Fibroblast of skin of right biceps (primary cell): ENCODE results near the gene PHLPP2.

Source experiments
- DNase-seq: peaks from one replicate; pipeline ENCODE4 v3.0.0-alpha.2; 2013

Gene PHLPP2, protein sequence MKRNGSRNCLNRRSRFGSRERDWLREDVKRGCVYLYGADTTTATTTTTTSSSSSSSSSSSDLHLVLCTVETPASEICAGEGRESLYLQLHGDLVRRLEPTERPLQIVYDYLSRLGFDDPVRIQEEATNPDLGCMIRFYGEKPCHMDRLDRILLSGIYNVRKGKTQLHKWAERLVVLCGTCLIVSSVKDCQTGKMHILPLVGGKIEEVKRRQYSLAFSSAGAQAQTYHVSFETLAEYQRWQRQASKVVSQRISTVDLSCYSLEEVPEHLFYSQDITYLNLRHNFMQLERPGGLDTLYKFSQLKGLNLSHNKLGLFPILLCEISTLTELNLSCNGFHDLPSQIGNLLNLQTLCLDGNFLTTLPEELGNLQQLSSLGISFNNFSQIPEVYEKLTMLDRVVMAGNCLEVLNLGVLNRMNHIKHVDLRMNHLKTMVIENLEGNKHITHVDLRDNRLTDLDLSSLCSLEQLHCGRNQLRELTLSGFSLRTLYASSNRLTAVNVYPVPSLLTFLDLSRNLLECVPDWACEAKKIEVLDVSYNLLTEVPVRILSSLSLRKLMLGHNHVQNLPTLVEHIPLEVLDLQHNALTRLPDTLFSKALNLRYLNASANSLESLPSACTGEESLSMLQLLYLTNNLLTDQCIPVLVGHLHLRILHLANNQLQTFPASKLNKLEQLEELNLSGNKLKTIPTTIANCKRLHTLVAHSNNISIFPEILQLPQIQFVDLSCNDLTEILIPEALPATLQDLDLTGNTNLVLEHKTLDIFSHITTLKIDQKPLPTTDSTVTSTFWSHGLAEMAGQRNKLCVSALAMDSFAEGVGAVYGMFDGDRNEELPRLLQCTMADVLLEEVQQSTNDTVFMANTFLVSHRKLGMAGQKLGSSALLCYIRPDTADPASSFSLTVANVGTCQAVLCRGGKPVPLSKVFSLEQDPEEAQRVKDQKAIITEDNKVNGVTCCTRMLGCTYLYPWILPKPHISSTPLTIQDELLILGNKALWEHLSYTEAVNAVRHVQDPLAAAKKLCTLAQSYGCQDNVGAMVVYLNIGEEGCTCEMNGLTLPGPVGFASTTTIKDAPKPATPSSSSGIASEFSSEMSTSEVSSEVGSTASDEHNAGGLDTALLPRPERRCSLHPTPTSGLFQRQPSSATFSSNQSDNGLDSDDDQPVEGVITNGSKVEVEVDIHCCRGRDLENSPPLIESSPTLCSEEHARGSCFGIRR (N-terminal part only)

GRCh38 chr16:71724320-71724751 is at the start of gene PHLPP2:
PHLPP2 (minus strand) TSS chr16:71724701; CDS start chr16:71714795, 9,906 bp downstream.
- DNase-seq = no peak

- DNase-seq = peak; percentile 5
Observed at GRCh38 chr16:71771571-71771970, 47.1 kb upstream of the PHLPP2 start.

- no peak for DNase-seq
Observed at GRCh38 chr16:71769222-71769621, 44.7 kb upstream of the PHLPP2 start.

DNA sequence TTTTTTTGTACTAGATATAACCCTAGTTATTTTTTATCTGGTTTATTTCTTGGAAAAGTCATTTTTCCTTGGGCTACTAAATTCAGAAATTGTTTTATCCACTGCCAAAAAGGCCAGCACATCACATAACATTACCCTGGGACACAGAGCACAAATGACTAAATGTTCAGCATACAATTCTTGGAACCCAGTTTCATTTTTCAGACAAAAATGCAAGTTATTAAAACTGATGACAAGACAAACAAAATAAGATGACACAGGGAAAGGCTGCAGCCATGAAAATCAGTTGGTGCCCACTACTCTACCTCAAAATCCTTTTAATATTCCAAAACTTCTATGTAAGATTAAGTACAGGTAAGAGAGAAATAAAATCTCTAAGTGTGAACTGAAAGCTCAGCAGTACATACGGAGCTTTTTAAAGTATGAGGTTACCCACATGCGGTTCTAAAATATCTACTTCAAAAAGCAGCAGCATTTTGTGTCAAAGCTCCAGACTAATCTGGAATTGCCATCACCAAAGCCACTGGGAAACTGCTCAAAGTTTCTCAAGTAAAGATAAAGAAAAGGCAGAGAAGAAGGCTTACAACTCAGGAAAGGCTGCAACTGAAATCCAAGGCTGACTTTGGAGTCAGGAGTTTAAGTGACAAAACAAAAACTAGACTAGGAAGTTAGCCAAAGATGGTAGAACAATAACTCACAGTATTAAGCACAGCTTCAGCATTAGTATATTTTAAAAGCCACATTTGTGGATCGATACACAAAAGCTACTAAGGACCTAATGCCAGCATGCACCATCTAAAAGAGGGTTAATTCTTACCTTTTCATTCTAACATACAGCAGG is 42.8 kb upstream of the PHLPP2 start:
- no peak for DNase-seq

DNA sequence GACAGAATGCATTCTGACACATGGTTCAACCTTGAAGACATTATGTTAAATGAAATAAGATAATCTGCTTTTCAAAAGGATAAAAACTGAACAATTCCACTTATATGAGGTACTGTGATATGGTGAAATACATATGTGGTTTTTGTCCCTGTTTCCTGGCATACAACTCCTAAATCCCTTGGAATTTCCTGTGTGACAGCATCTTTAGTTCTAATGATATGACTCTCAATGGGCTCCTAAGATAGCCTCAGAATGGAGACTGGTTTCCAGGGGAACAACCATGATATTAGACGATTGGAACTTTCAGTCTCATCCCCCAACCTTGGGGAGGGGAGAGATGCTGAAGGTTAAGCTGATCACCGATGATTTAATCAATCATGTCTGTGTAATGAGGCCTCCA is 37.7 kb upstream of the PHLPP2 start:
- DNase-seq = peak; percentile 86

DNA sequence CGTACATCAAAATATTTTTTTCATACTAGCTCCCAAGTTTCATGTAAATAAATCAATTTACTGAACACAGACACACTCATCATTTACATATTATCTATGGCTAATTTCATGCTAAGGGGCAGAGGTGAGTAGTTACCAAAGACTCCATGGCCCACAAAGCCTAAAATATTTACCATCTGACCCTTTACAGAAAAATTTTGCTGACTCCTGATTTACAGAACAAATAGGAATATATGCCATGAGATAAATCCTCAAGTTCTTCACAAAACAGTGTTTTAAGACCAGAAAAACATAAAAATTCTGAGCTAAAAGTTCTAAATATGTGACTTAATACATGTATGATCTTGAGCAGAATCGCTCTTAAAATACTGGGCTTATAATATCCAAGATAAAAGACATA is 36.6 kb upstream of the PHLPP2 start:
- DNase-seq = no peak

DNA sequence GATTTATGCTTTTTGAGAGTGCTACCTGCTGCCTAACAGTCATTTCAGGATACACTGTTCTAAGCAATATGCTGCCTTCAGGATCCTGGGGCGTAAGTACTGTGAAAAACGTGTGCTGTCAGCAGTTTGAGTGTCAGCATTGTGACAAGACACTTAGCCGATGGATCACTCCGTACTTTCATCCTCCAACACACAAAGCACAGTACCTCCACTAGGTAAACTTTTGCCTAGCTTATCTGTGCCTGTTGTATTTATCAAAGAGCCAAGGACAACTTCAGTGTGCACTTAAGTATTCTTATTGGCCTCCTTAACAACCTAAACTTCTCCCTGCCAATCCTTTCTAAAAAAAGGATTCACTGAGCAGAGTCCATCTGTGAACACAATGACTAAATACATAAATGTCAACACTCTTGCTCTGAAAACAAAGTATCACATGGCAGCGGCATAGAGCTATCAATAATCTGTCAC is 33.8 kb upstream of the PHLPP2 start:
- no peak for DNase-seq

- DNase-seq = no peak
Observed at GRCh38 chr16:71754652-71755051, 30.2 kb upstream of the PHLPP2 start.

- no peak for DNase-seq
Observed at GRCh38 chr16:71754108-71754507, 29.6 kb upstream of the PHLPP2 start.

DNA sequence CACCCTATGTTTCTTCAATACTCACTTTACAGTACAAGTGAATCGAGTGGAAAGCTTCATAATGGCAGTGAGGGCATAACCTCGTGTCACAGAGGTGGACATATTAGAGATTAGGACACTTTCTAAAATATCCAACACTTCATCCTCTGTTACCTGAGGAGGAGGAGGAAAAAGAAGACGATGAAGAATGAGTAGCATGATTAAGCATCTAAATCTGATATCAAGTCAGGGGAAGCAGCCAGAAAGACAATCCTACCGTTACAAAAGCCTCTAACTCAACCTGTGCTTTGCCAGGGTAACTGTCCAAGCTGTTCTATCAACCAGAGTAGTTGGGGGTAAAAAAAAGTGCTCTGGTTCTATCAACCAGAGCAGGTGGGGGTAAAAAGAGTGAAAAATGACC is 23.7 kb upstream of the PHLPP2 start:
- no peak for DNase-seq

DNA sequence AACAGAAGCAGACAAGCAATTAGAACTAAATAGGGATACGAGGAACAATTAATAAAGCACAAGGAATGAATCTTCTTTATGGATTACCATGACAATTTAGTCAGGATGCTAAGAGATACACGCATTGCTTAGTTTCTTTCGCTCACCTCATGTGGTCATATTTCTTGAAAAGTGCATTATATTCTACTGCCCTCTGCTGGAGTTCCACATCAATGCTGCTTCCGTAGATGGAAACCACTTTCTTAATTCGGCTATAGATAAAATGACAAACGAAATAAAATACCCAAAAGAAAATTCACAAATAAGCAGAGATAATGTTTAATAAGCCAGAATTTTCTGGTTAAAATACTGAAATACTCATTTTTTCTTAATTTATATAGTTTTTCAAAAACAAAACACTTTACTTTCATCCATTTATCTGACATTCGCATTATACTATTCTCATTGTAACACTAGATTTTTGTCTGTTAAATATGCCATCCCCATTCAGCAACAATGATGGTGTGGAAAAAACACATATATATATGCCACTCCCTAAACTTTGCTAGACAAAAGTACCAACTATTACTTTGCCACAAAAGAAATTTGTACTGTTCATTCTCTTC is 22.0 kb upstream of the PHLPP2 start:
- peak; percentile 35 for DNase-seq

- no peak for DNase-seq
Observed at GRCh38 chr16:71738855-71739254, 14.4 kb upstream of the PHLPP2 start.

DNA sequence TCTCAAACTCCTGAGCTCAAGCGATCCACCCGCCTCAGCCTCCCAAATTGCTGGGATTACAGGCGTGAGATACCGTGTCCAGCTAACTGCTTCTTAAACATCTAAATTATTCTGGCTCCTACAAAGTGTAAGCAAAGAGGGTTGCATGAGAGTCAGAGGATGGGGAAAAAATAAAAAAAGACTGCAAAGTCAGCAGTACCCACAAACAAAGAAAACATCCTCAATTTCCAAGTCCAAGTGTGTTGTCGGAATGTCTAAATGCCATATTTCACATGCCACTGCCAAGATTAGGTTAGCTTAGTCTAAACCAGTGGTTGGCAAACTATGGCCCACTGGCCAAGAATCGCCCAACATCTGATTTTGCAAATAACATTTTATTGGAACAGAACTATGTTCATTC is 13.0 kb upstream of the PHLPP2 start:
- no peak for DNase-seq

DNA sequence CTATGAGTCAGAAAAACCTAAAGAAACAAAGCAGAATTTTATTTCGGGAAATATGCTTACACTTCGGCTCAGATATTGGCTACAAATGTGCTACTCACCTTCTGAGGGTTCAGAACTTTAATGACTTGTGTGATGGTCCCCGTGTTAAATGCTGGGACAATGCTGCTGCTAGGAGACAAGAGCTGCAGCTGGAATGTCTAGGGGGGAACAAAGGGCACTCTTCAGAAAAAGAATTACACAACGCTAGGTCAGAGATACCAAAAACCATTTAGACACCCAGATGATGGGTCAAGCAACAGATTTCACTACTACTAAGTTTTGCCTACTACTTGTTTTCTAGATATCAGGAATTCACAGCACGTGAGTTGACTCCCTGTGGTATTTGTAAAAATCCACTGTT is 10.0 kb upstream of the PHLPP2 start:
- DNase-seq = no peak

GRCh38 chr16:71732587-71732986 is 8.1 kb upstream of the PHLPP2 start:
- no peak for DNase-seq

- no peak for DNase-seq
Observed at GRCh38 chr16:71727551-71728324, 3.2 kb upstream of the PHLPP2 start.

GRCh38 chr16:71726476-71727315 is 2.2 kb upstream of the PHLPP2 start:
- no peak for DNase-seq

DNA sequence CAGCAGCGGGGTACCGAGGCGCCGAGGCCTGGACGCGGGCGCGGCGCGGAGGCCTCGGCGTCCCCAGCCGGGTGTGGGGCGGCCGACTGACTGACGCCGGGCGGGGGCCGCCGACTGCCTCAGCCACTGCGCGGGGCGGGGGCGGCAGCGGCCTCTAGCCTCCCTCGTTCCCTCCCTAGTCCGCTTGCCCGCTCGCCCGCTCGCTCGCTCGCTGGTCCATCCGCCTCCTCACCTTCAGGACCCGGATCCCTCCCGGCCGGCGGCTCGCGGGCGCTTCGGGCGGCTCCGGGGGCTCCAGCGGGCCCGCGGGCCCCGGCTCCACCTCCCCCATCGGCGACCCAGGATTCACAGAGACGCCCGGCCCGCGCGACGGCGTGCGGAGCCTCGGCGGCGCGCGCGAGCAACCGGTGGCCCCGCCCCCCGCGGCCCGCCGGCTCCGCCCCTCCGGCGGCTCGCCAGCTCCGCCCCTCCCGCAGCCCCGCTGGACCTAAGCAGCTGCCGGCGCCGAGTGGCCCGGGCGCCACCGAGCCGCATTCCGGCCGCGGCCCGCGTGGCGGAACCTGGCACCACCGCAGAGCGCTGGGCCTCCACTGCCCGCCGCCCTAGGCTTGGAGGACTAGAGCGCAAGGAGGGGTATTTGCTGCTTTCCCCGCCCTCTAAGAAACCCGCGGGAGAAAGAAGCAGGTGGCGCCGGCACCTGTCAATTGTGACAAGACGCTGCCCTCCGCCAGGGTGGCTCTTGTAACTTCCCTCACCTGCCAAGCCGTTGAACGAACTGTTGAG is 773 bp downstream of the PHLPP2 start:
- DNase-seq = peak; percentile 72
